CD4-positive, CD25-positive, alpha-beta regulatory T cell (primary cell): ENCODE results near the gene TFEB. TPM values are rescaled to one million over a fixed set of nuclear protein-coding genes. Genes with fewer than 3 reads are reported as not detected.
A peak's percentile ranks its signal among the peaks of the same experiment; 100 is the strongest.

Source experiments
- ATAC-seq, 2 donors: fragments of 150-1000 bp; cut with Tn5 transposase; one replicate each; pipeline ENCODE4 v1.10.0; 2021; ENCODE audit warnings: low read depth in 2 of 2, moderate number of reproducible peaks in 2 of 2, moderate library complexity in 1 of 2
- DNase-seq, 3 donors: peaks; one replicate each; pipeline versions ENCODE4 v3.0.0 to v3.0.0-alpha.2; 2012 to 2022; ENCODE audit warnings: mixed read lengths in 1 of 3
- H3K27ac ChIP-seq: one replicate; pipeline ENCODE4 v1.7.0; 2013; ENCODE audit warnings: mild to moderate bottlenecking, low read length; ENCODE audit not compliant: insufficient read depth, poor library complexity, severe bottlenecking
- H3K27me3 ChIP-seq: one replicate; pipeline ENCODE4 v1.7.0; 2013; ENCODE audit warnings: low read length; ENCODE audit not compliant: control insufficient read depth, insufficient read depth
- H3K36me3 ChIP-seq: one replicate; pipeline ENCODE4 v1.7.0; 2013; ENCODE audit warnings: mild to moderate bottlenecking, low read length, moderate library complexity; ENCODE audit not compliant: control insufficient read depth, insufficient read depth
- H3K4me1 ChIP-seq: 2 replicates; pipeline ENCODE4 v1.7.0; 2013; ENCODE audit warnings: mild to moderate bottlenecking, low read length; ENCODE audit not compliant: insufficient read depth, control insufficient read depth, poor library complexity, severe bottlenecking
- H3K4me3 ChIP-seq: one replicate; pipeline ENCODE4 v1.7.0; 2013; ENCODE audit warnings: low read depth, mild to moderate bottlenecking, low read length, moderate library complexity
- H3K9me3 ChIP-seq, 2 experiments: 1 replicate in 1 of 2; 2 replicates in 1 of 2; pipeline ENCODE4 v1.7.0; 2013; ENCODE audit warnings: low read length in 2 of 2, mild to moderate bottlenecking in 1 of 2, moderate library complexity in 1 of 2; ENCODE audit not compliant: control insufficient read depth in 2 of 2
- H3K27ac Mint-ChIP-seq, 3 donors: one replicate each; pipeline ENCODE4 v1.8.0; 2020 to 2022; ENCODE audit warnings: mild to moderate bottlenecking in 3 of 3, mixed read lengths in 3 of 3, moderate library complexity in 2 of 3
- H3K27me3 Mint-ChIP-seq: one replicate; pipeline ENCODE4 v1.8.0; 2022; ENCODE audit warnings: mild to moderate bottlenecking, mixed read lengths
- H3K36me3 Mint-ChIP-seq: one replicate; pipeline ENCODE4 v1.8.0; 2020; ENCODE audit warnings: mixed read lengths
- H3K4me1 Mint-ChIP-seq, 4 donors: one replicate each; pipeline ENCODE4 v1.8.0; 2020 to 2022; ENCODE audit warnings: mixed read lengths in 4 of 4, mild to moderate bottlenecking in 1 of 4
- H3K4me3 Mint-ChIP-seq, 4 donors: one replicate each; pipeline ENCODE4 v1.8.0; 2020 to 2022; ENCODE audit warnings: mild to moderate bottlenecking in 4 of 4, mixed read lengths in 4 of 4, moderate library complexity in 3 of 4
- H3K9me3 Mint-ChIP-seq, 7 donors: one replicate each; pipeline ENCODE4 v1.8.0; 2020 to 2022; ENCODE audit warnings: mixed read lengths in 7 of 7, mild to moderate bottlenecking in 3 of 7, moderate library complexity in 2 of 7
- polyA plus RNA-seq, 4 donors: library from polyadenylated mRNA; unstranded; fragments of 300-500 nt; fragmentation: Illumina TruSeq; gene quantifications; one replicate each; pipeline ENCODE4 v1.2.3, GENCODE V29; 2021
- total RNA-seq: library from RNA; stranded (reverse); gene quantifications from one replicate; pipeline ENCODE4 v1.2.3, GENCODE V29; 2022

TFEB gene
- total and polyA plus RNA-seq, 5 donors from 2014 or later, result 8.0 to 26.7 (median 9.4) TPM

DNA sequence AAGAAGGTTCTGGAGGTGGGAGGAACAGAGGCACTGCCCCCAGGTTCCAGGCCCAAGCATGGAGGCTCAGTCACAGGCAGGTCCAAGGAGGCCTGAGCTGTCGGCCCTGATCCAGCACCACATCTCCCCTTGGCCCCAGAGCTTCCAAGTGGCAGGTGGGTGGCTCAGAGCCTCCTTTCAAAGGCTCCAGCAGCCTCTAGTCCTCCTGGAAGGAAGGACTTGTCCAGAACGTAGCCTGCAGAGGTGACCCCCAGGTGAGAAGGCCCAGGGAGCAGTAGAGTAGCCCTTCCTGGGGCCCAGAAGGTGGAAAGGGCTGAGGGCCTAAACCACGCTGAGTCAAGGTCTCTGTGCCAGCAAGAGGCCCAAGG, 7.7 kb downstream of the TFEB start:
- H3K36me3 Mint-ChIP-seq, result no peaks in the 10 kb centered on the region
- Histone ChIP-seq H3K27me3 (no peaks in the 10 kb centered on the region), H3K4me1 (peaks cover 30% of the 10 kb centered on the region), H3K4me3 (no peak overlapping the region), H3K36me3 (peaks cover 2% of the 10 kb centered on the region), H3K9me3 (no peaks in the 10 kb centered on the region), H3K27ac (no peak overlapping the region)
- no peaks in the 10 kb centered on the region for H3K9me3 Mint-ChIP-seq
- H3K27ac Mint-ChIP-seq, result peak overlapping the region in 1 of 3 donors; percentile 86
- H3K27me3 Mint-ChIP-seq, result no peaks in the 10 kb centered on the region
- DNase-seq (no peak), ATAC-seq (no peak)
- peaks cover 6 to 51% (median 20%) of the 10 kb centered on the region in 4 donors for H3K4me1 Mint-ChIP-seq
- H3K4me3 Mint-ChIP-seq, result peak overlapping the region in 1 of 4 donors; percentile 47

DNA sequence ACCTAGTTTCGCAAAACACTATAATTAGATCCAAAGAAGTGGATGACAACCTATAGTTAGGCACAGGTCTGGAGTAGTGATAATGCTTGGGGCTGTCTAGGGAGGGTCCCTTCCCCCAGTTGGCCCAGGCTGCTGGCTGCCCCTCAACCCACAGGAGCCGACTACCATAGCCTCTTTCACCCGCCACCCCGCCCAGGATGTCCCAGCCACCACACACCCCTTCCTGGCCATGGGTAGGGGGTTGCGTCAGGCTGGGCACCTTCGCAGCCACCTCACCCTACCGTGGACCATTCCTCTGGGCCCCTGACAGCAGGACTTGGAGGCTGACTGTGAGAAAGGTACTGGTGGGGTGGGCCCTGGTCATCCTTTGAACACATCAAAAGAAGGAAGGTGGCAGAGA, 8.5 kb downstream of the TFEB start:
- Histone ChIP-seq H3K4me3 (no peak overlapping the region), H3K9me3 (no peaks in the 10 kb centered on the region), H3K36me3 (peaks cover 2% of the 10 kb centered on the region), H3K4me1 (peaks cover 22% of the 10 kb centered on the region), H3K27me3 (no peaks in the 10 kb centered on the region), H3K27ac (no peak overlapping the region)
- H3K4me1 Mint-ChIP-seq, result peaks cover 6 to 46% (median 15%) of the 10 kb centered on the region in 4 donors
- ATAC-seq (no peak), DNase-seq (peak in 1 of 3 donors; percentile 20)
- H3K36me3 Mint-ChIP-seq, result no peaks in the 10 kb centered on the region
- no peaks in the 10 kb centered on the region for H3K9me3 Mint-ChIP-seq
- H3K27ac Mint-ChIP-seq, result peak overlapping the region; percentile 38 to 62 (median 45)
- H3K4me3 Mint-ChIP-seq, result peak overlapping the region in 3 of 4 donors; percentile 47 to 57 (median 50)
- no peaks in the 10 kb centered on the region for H3K27me3 Mint-ChIP-seq

DNA sequence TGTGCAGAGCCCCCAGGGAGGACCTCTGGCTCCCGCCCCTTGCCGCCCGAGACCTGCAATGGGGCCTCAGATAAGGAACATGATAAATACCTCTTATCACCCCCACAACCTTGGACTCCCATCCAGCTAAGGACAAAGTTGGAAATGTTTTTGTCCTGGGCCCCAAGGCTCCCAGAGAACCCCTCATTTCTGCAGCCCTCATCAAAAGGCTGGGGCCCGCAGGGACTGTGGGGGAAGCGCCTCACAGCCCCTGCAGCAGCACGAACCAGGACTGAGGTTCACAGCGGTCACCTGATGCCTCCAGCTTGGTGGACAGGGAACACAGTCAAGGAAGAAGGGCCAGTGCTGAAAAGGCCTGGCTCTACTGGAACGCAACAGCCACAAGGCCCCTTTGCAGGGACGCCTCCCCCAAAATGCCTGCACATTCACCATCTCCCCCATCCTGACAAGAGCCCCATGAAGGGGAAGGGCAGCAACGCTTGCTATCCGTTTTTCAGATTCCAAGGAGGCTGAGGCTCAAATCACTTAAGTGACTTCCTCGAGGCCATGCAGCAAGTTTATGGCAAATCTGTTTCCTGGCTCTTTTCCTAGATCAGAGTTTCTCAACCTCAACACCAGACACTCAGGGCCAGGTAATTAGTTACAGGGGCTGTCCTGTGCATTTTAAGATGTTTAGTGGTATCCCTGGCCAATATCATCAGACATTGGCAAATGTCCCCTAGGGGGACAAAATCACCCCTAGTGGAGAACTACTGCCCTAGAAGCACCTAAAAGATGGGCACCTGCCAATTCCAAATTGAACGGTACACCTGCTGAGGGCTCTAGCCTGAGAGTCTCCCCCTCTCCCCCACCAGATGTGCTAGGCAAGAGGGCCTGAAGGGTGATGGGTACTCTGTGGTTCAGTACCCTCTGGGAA, 10.6 kb downstream of the TFEB start:
- Mint-ChIP-seq H3K27ac (no peak overlapping the region), H3K36me3 (no peaks in the 10 kb centered on the region), H3K9me3 (no peaks in the 10 kb centered on the region), H3K4me1 (peaks cover 0 to 30% (median 7%) of the 10 kb centered on the region in 4 donors), H3K4me3 (no peak overlapping the region), H3K27me3 (no peaks in the 10 kb centered on the region)
- Histone ChIP-seq H3K27me3 (no peaks in the 10 kb centered on the region), H3K27ac (no peak overlapping the region), H3K4me1 (peaks cover 11% of the 10 kb centered on the region), H3K36me3 (peaks cover 2% of the 10 kb centered on the region), H3K4me3 (no peak overlapping the region), H3K9me3 (no peaks in the 10 kb centered on the region)
- no peak for DNase-seq
- no peak for ATAC-seq

DNA sequence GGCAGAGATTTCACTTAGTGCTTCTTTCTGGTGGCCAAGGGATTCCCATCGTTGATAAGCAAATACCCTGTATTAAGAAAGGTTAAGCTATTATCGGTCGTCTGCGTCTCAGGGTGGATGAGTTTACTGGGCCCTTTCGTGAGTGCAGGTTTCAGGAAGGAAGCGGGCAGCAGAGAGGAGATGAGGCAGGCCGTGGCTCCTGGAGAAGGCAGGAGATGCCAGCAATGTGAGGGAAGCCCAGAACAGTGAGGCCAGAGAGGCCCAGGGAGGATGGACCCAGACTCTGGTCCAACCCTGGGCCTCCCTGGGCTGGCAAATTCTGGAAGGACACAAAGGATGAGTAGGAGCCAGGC, 11.2 kb downstream of the TFEB start:
- Mint-ChIP-seq H3K27me3 (no peaks in the 10 kb centered on the region), H3K4me1 (peaks cover 0 to 27% (median 7%) of the 10 kb centered on the region in 4 donors), H3K4me3 (no peak overlapping the region), H3K36me3 (no peaks in the 10 kb centered on the region), H3K9me3 (no peaks in the 10 kb centered on the region), H3K27ac (no peak overlapping the region)
- Histone ChIP-seq H3K36me3 (no peaks in the 10 kb centered on the region), H3K27me3 (no peaks in the 10 kb centered on the region), H3K4me1 (peaks cover 11% of the 10 kb centered on the region), H3K27ac (no peak overlapping the region), H3K4me3 (no peak overlapping the region), H3K9me3 (no peaks in the 10 kb centered on the region)
- ATAC-seq (no peak), DNase-seq (no peak)

DNA sequence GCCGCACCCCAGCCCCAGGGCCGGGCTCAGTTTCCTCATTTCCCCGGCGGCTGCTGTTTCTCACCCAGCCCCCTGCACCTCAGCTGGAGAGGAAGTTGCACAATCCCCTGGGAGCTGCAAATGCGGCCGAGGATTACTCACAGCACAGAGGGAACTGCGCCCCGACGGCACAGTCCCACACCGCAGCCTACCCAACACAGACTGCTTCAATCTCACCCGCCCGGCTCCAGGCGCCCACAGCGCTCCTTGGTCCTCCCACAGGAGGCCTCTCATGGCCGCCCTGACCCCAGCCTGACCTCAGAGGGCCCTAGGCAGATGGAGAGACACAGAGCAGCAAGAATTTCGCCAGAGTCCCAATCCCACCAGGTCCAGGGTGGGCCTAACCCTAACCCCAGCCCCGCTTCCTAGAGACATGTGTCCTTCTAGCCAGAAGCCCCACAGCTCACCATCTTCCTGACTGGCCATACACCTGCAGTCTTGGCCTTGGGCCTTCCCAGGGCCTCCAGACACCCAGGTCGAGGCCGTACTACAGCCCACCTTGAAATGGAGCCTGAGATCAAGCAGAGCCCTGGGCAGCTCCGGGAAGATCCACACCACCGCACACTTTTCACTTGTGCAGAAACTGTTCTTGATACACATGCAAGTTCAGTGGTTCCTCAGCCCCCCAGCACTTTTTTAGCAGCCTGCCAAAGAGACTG, 11.7 kb downstream of the TFEB start:
- no peaks in the 10 kb centered on the region for H3K9me3 Mint-ChIP-seq
- peak; percentile 50 to 62 for ATAC-seq

DNA sequence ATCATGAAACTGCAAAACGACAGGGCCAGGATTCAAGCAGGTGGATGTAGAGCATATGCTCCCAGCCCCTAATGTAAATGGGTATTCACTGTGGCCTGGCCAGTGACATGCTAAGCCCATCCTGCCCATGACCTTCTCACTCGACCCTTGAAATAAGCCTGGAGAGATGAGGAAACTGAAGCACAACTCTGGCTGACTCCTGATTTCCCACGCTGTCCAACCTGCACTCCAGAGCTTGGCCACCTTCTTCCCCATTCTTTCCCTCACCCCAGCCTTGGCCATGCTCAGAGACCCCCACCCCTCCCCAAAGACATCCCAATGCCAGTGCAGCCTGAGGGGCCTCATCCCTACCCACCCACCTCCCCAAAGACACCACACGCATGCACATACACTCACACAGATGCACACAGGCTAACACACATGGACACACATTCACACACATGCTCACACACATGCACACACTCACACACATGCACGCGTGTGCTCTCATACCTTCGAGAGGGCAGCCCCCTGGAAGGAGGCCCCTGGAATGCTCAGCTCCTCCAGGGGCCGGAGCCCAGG, 12.4 kb downstream of the TFEB start:
- no peak overlapping the region for H3K27ac Mint-ChIP-seq
- no peak for ATAC-seq
- no peak overlapping the region for H3K27ac ChIP-seq
- no peak overlapping the region for H3K4me3 ChIP-seq
- H3K4me1 ChIP-seq, result peaks cover 11% of the 10 kb centered on the region
- no peaks in the 10 kb centered on the region for H3K9me3 ChIP-seq
- H3K4me3 Mint-ChIP-seq, result no peak overlapping the region
- no peak for DNase-seq
- H3K9me3 Mint-ChIP-seq, result no peaks in the 10 kb centered on the region
- H3K4me1 Mint-ChIP-seq, result peaks cover 0 to 19% (median 8%) of the 10 kb centered on the region in 4 donors
- no peaks in the 10 kb centered on the region for H3K27me3 Mint-ChIP-seq
- no peaks in the 10 kb centered on the region for H3K27me3 ChIP-seq
- H3K36me3 ChIP-seq, result no peaks in the 10 kb centered on the region
- no peaks in the 10 kb centered on the region for H3K36me3 Mint-ChIP-seq

More for the DNA sequence above, 11.7 kb downstream of the TFEB start:
- Mint-ChIP-seq H3K27me3 (no peaks in the 10 kb centered on the region), H3K4me1 (peaks cover 0 to 22% (median 8%) of the 10 kb centered on the region in 4 donors), H3K36me3 (no peaks in the 10 kb centered on the region), H3K27ac (no peak overlapping the region), H3K4me3 (no peak overlapping the region)
- Histone ChIP-seq H3K4me1 (peaks cover 11% of the 10 kb centered on the region), H3K4me3 (no peak overlapping the region), H3K27ac (no peak overlapping the region), H3K36me3 (no peaks in the 10 kb centered on the region), H3K27me3 (no peaks in the 10 kb centered on the region), H3K9me3 (no peaks in the 10 kb centered on the region)
- no peak for DNase-seq

DNA sequence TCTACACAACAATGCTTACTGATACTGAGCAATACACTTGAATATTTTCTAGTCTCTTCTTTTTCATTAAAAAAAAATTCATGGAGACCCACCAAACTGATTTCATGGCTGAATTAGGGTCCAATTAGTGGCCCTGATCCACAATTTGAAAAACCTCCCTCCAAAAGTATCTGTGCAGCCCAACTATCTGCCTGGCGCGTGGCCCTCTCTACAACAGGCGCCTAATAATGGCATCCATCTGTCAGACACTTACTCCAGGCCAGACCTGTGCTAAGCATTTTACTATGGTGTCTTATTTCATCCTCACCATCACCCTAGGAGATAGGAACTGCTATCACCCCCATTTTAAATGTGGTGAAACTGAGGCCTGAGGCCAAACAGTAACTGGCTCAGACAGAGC, 14.0 kb downstream of the TFEB start:
- H3K4me3 ChIP-seq, result no peak overlapping the region
- Mint-ChIP-seq H3K4me1 (peaks cover 0 to 24% (median 10%) of the 10 kb centered on the region in 4 donors), H3K4me3 (no peak overlapping the region), H3K27me3 (no peaks in the 10 kb centered on the region), H3K9me3 (no peaks in the 10 kb centered on the region), H3K36me3 (no peaks in the 10 kb centered on the region), H3K27ac (peak overlapping the region in 1 of 3 donors; percentile 33)
- ATAC-seq, result no peak
- H3K9me3 ChIP-seq, result no peaks in the 10 kb centered on the region
- H3K27ac ChIP-seq, result no peak overlapping the region
- H3K36me3 ChIP-seq, result no peaks in the 10 kb centered on the region
- no peaks in the 10 kb centered on the region for H3K4me1 ChIP-seq
- no peaks in the 10 kb centered on the region for H3K27me3 ChIP-seq
- DNase-seq, result no peak
